Transverse colon (tissue), 3 donors: ENCODE results near the gene PLCD1.

Source experiments
- POLR2A ChIP-seq: fragments of 450-650 bp; IDR thresholded peaks from one replicate; pipeline ENCODE4 v1.6.1; 2016; ENCODE audit warnings: antibody characterized with exemption, mild to moderate bottlenecking, moderate library complexity
- TF ChIP-seq, protein P1 (sequence below), 5 experiments: fragments of 200-600 bp in 3 of 5; fragments of 450-650 bp in 2 of 5; sonication (generic) in 3 of 5; IDR thresholded peaks; 1 replicate in 2 of 5; 2 replicates in 3 of 5; pipeline ENCODE4 v1.5.1; 2016 to 2017; ENCODE audit warnings: antibody characterized with exemption in 5 of 5, inconsistent platforms in 3 of 5, mild to moderate bottlenecking in 2 of 5, moderate library complexity in 1 of 5

- TF ChIP-seq POLR2A: no peak
- TF ChIP-seq, protein P1, sequence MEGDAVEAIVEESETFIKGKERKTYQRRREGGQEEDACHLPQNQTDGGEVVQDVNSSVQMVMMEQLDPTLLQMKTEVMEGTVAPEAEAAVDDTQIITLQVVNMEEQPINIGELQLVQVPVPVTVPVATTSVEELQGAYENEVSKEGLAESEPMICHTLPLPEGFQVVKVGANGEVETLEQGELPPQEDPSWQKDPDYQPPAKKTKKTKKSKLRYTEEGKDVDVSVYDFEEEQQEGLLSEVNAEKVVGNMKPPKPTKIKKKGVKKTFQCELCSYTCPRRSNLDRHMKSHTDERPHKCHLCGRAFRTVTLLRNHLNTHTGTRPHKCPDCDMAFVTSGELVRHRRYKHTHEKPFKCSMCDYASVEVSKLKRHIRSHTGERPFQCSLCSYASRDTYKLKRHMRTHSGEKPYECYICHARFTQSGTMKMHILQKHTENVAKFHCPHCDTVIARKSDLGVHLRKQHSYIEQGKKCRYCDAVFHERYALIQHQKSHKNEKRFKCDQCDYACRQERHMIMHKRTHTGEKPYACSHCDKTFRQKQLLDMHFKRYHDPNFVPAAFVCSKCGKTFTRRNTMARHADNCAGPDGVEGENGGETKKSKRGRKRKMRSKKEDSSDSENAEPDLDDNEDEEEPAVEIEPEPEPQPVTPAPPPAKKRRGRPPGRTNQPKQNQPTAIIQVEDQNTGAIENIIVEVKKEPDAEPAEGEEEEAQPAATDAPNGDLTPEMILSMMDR (IDR thresholded peaks at IDR 0.05): no peak
Observed at GRCh38 chr3:37963016-37963415, 66.4 kb downstream of the PLCD1 start.
